Caki2 (cell line): ENCODE results near the gene DAPK2. TPM values are rescaled to one million over a fixed set of nuclear protein-coding genes. Genes with fewer than 3 reads are reported as not detected.
"Not testable (repeated sequence)": the region's sequence is repeated elsewhere in the genome, so short reads cannot be mapped to it uniquely, and the experiment has no call there.

Source experiments
- DNase-seq: peaks from one replicate; pipeline ENCODE4 v3.0.0-alpha.2; 2015; ENCODE audit warnings: low read depth
- in situ Hi-C: cut with HindIII; loops from 2 replicates; pipeline ENCODE4 v1.10.0; 2016; ENCODE audit warnings: low sequenced_read_pairs, low pct_unique_long_range_greater_than_20kb, mixed read lengths
- total RNA-seq: library from RNA; depleted of rRNA; stranded (reverse); fragments of >200 nt; shearing (Covaris generic); gene quantifications from 2 replicates; pipeline ENCODE4 v1.2.3, GENCODE V29; 2014; ENCODE audit warnings: low replicate concordance

DAPK2 gene
- total RNA-seq, 1 experiment from 2014 or later = 6.0 TPM

DNA sequence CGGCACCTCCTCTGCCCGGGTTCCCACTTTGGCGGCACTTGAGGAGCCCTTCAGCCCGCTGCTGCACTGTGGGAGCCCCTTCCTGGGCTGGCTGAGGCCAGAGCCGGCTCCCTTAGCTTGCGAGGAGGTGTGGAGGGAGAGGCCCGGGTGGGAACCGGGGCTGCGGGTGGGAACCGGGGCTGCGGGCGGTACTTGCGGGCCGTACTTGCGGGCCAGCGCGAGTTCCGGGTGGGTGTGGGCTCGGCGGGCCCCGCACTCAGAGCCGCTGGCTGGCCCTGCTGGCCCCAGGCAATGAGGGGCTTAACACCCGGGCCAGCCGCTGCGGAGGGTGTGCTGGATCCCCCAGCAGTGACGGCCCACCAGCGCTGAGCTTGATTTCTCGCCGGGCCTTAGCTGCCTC lies 14.4 kb upstream of the DAPK2 start:
- DNase-seq = no peak
- in situ Hi-C loops = no loop called here

DNA sequence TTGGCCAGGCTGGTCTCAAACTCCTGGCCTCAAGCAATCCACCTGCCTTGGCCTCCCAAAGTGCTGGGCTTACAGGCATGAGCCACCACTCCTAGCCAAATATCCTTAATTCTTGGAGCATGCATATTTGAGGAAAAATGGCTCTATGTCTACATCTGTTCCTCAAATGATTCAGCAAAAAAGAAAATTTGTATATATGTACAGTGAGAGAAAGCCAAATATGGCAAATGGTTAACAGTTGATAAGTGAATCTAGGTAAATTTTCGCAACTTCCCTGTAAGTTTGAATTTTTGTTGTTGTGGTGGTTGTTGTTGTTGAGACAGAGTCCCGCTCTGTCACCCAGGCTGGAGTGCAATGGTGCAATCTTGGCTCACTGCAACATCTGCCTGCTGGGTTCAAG lies 12.8 kb upstream of the DAPK2 start:
- in situ Hi-C loops = not testable (repeated sequence)

GRCh38 chr15:64058279-64058678 lies 12.0 kb upstream of the DAPK2 start:
- no peak for DNase-seq
- in situ Hi-C loops = no loop called here

More for the DNA sequence above, 12.8 kb upstream of the DAPK2 start:
- not testable (repeated sequence) for DNase-seq

DNA sequence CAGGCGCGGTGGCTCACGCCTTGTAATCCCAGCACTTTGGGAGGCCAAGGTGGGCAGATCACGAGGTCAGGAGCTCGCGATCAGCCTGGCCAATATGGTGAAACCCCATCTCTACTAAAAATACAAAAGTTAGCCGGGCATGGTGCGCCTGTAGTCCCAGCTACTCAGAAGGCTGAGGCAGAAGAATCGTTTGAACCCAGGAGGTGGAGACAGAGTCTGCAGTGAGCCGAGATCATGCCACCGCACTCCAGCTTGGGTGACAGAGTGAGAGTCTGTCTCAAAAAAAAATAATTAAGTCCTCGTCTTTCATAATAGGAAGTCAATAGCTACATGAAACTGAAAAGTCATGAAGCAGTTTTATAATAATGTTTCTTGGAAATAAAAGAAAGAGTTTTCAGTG lies 7.4 kb upstream of the DAPK2 start:
- DNase-seq, in situ Hi-C loops: not testable (repeated sequence)

GRCh38 chr15:64052925-64053491 lies 6.7 kb upstream of the DAPK2 start:
- no peak for DNase-seq
- in situ Hi-C loops = no loop called here

DNA sequence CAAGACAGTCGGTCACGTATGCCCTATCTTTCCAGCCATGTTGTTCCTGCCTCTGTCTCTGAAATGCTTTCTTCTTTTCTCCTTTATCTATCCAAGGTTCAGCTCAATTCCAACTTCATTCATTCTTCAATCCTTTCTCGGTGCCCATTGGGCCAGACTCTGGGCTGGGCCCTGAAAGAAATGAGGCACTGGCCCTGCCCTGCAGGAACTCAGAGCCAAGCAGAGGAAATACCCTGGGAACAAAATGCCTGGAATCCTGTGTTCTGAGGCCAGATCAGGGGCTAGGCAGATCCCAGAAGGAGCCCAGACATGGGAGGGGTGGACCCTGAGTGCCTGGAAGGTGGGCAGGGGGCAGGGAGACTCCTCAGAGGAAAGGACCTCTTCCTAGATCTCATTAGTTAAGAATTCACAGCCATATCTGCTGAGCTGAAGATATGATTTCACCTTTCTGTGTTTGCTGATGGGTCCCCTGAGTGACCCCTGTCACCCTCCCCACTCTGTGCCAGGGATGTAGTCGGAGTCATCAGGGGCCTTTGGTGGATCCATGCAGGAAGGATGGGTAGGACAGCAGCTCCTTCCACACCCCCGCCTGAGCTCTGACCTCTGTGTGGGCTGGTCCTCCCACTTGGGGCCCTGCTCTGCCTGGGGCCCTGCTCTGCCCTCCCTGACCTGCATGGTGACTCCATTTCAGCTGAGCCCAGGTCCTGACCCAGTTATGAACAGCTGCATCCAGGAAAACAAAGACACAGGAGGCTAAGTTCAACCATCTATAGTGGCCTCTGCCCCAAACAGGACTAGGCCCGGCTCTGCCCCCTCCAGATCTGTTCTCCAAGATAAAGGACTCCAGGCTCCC lies 5.3 kb upstream of the DAPK2 start:
- DNase-seq = no peak
- in situ Hi-C loops = no loop called here

DNA sequence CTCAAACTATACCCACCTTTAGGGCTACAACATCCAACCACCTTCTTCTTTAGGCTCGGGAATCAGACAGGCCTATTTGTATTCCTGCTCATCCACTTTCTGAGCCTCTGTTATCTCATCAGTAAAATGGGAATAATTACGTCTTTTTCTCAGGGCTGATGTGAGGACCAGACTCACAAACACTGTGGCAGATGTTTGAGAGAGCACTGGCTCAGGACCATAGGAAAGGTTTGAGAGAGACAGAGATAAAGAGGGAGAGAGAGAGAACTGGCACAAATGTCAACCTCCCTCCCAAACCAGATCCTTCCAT lies 4.8 kb upstream of the DAPK2 start:
- in situ Hi-C loops = no loop called here
- DNase-seq = no peak

DNA sequence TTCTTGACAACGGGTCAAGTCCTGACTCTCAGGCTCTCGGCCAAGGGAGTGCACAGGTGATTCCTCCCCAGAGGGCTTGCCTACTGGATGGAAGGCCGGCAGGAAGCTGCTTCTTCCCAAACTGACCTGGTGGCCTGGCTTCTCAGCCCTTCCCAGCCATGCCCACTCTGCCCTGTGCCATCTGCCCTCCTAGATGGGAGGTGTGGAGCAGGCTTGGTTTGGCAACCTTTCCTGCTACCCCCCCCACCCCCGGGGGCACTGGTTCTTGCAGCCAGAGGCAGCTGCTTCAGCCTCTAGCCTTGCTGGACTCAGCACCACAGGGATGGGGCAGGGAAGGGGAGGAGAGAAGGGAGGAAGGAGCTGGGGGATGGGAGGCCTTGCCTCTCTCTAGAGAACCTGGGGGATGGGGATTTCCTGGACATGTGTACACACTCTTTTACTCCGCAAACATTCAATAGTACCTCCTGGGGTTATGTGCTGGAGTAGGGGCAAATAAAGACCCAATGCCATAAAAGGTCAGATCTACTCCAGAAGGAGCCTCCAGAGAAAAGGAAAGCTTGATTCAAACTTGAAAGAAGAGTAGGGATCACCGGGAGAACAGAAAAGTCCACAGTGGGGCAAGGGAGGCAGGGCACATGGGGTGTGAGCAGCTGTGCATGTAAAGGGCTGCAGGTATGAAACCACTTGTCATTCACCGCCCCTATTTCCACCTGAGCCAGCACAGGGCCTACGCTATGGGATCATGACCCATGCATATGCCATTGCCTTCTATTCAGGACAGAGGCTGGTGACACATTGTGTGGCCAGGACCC lies 4.2 kb upstream of the DAPK2 start:
- DNase-seq = no peak
- in situ Hi-C loops = no loop called here

DNA sequence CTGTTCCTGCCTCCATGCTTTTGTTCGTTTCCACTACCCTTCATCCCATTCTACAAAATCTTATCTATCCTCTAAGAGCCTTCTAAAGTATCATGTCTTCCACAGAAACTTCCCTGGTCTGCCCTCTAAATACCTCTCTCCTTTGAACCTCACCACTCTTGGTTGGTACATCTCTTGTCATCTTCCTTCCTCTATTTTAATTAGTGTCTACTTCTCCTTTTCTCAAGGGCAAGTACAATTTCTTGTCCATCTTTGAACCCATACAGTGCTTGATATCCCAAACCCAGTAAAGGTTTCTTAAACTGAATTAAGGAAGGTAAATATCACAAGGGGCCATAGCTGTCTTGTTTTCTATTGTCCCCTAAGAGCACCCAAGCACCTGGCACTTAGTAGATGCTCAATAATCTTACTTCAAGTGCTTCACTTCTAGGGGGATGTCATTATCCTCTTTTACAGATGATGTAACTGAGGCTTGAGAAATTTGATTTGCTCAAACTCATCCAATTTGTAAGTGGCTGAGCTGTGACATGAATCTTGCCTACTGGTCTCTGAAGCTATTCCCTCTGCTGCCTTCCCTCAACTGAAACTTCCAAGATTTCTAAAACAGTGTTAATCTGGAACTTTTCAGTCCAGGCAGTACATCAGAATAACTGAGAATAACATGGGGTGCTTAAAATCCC lies 2.6 kb upstream of the DAPK2 start:
- in situ Hi-C loops = no loop called here
- DNase-seq = no peak

DNA sequence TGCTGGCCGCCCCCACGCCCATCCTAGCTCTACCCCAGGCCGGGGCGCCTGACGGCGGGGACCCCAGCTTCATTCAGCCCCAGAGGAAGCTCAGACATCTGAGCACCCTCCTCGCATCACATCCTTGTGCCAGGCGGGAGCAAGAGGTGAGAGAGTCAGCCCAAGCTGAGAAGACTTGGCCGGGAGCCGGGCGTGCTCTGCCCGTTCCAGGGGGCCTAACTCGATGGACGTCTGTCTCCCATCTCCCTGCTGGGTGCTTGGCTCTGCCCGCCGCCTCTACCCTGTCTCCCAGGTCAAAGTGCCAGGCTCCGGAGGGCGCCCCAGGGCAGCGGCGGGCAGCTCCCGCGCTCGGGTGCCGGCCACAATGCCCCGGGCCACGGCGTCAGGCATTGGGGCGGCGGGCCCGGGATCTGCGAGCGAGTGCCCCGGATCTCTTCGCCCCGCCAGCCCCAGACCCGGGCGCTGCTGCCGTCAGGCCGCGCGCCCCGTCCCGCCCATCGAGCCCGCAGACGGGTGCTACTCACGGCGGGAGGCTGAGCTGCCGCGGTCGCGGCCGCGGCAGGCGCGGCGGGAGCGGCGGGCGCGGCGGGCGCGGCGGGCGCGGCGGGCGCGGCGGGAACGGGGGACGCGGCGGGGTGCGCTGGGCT lies 388 bp downstream of the DAPK2 start:
- DNase-seq = peak; percentile 28

GRCh38 chr15:64045101-64045435 lies 1.2 kb downstream of the DAPK2 start:
- peak; percentile 13 for DNase-seq
- in situ Hi-C loops = no loop called here

More for the DNA sequence above, 388 bp downstream of the DAPK2 start:
- in situ Hi-C loops = no loop called here

DNA sequence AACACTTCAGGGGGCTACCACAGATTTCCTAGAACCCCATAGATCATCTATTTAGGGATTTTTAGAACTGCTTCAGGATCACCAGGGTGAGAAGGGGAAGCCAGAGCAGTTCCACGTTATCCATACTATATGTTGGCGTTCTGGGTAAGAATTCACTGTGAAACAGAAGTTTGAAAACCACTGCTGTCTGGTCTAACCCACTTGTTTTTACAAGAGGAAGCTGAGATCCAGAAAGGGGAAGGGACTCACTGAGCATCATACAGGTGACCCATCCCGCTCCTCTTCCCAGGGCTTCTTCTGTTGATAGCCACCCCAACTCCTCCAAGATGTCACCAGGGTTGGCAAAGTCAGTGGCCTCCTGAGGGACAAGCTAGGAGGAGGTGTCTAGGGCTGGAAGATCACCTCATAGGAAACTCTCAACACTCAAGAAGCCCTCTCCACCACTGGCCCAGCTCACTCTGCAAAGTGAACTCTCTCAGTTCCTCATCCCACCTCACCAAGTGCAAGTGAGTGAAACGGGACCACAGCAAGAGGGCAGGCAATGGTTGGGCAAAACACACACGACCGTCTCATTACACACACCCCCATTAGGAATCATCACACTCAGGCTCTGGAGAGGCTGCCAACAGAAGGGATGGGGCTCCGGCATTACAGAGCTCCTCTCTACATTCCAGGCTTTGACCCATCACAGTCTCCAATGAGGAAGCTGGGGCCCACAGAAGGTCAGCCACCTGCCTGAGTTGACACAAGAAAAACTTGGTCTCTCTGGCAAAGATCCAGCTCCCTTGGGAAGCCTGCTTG lies 1.8 kb downstream of the DAPK2 start:
- in situ Hi-C loops = no loop called here
- DNase-seq = no peak

- in situ Hi-C loops = no loop called here
- no peak for DNase-seq
These were observed 7.2 kb downstream of the DAPK2 start for GRCh38 chr15:64038878-64039610.

DNA sequence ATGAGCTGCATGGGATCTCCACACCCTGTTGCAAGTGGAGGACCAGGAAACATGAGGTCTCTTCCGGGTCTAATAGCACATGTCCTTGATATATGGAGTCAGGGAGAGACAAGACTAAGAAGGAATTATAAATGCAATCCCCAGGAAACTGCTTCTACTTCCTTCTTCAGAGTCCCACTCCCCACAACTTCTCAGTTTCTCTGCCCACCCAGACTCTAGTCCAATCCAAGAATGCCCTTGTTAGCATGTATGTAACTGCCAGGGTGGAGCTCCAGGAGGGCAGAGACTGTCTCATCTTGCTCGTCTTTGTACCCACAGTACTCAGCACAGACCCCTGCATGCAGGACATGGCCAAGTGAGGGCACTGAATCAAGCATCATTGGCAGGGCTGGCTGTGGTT lies 8.3 kb downstream of the DAPK2 start:
- DNase-seq = no peak
- in situ Hi-C loops = no loop called here

- in situ Hi-C loops = no loop called here
These were observed 9.2 kb downstream of the DAPK2 start for GRCh38 chr15:64037116-64037515.

DNA sequence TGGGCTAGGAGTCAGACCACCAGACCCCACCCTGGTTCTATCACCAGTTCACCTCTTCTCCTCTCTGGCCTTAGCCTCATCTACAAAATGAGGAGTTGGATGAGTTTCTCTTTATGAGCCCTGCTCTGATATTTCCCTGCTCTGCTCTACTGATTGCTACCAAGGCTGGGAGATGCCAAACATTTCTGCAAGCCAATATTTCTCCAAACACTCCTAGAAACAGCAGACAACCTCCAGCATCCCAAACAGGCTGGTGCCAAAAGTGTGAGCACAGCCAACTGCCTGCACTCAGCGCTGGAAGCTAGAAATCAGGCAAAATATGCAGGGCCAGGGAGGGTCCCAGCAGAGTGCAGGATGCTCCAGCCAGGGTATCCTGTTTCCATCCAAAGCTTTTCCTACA lies 10.8 kb downstream of the DAPK2 start:
- no peak for DNase-seq
- in situ Hi-C loops = no loop called here

More at GRCh38 chr15:64037116-64037515, 9.2 kb downstream of the DAPK2 start:
- no peak for DNase-seq

DNA sequence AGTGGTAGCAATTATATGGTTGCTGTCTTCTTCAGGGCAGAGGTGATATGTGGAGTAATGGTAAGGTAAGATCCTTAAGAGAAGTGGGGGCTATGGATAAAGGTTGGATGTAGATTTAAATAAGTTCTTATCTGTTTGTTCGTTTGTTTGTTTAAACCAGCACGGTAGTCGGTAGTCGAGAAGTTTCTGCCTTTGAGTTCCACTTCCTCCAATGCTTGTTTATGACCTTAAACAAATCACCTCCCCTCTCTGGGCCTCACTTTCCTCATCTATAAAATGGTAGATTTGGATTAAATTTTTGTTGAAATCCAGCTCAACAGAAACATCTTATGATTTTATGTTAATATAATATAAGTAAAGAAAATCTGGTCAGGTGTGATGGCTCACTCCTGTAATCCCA lies 11.8 kb downstream of the DAPK2 start:
- in situ Hi-C loops = no loop called here
- no peak for DNase-seq
